Cortex of kidney (tissue), 1 donor: Measurements from ENCODE around the gene GHDC.

Experiments
- DNase-seq: peaks from one replicate; lab custom pipeline; 2025; lab: John Stamatoyannopoulos, UW

GHDC gene

DNA sequence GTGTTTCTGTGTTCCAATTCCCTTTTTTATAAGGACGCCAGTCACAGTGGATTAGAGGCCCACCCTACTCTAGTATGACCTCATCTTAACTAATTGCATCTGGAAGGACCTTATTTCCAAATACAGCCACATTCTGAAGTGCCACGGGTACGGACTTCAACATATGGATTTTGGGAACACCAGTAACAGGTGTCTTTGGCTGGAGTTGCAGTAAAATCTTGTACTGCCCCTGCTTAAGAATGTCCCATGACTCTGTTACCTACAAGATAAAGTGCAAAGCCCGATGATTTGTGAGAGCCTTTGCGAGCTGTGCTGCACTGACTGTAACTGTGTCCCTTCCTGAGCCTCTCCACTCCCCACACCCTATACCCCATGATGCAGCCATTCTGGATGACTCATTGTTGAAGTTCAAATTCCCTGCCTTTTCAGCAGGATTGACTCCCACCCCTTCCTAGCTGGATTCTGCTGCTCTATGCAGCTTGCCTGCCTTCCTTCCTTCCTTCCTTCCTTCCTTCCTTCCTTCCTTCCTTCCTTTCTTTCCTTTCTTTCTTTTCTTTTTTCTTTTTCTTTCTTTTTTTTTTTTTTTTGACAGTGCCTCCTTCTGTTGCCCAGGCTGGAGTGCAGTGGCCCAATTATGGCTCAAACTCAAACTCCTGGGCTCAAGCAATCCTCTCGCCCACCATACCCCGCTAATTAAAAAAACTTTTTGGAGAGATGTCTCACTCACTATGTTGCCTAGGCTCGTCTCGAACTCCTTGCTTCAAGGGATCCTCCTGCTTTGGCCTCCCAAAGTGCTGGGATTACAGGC lies 11.2 kb downstream of the GHDC start:
- DNase-seq: no peak

DNA sequence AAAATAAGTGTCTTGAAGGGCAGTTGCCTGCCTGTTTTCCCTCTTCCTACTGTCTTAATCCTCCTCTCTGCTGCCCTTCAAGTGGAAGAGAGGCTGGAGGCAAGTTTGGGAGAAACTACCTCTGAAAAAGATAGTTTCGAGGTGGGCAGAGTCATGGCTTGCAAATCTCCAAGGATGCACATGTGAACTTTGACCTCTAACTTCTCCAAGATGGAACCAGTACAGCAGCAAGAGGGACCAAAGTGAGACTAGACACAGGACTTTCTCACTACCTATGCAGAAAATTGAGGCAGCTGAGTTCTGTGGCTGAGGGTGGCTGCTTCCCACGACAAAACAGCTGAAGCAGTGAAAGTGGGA lies 12.5 kb downstream of the GHDC start:
- no peak for DNase-seq

DNA sequence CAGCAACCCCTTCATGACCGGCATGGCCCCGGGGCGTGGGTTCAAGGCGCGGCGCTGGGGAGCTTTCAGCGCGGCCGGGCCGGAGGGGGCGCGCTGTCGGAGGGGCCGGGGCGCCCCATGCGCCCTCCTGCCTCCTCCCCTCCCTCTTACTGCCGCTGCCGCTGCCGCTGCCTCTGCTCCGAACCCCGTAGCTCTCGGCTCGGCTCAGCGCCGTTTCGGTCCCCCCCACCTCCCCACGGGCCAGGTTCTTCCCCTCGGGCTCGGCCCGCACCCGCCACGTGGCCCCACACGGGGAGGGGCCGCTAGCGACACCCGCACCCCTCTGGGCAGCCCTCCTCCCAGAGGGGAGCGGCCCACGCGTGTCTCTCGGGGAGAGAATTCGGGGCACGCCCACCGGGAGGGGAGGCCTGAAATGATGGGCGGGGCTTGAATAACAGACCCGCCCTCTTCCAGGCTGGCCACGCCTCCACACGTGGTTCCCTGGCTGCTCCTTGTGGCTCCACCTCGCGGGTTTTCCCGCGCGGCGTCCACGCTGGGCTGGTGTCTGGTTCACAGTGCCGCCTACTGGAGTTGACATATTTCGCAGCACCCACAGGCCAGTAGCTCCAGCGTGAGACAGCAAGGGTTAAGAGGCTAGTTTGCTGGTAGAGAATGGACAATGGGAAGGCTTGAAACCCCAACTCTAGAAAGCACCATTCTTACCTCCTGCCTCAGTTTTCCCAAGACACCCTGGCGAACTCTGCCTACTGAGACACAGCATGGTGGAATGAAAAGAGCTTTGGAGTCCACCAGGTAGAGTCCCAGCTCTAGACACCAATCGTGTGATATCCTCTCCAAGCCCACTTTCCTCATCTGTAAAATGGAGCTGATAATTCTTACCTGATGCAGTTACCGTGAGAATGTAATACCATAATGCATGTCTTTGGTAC lies 13.1 kb downstream of the GHDC start, which contains the start of gene KCNH4:
Gene KCNH4 (minus strand): TSS at position 221 of the 929 bp plus-strand sequence. CDS start 197 bp downstream, at position 24.
- DNase-seq: no peak

- DNase-seq: no peak
Measured at GRCh38 chr17:42180411-42180921, 13.8 kb downstream of the GHDC start.

GRCh38 chr17:42179911-42180410 lies 14.3 kb downstream of the GHDC start:
- DNase-seq: no peak

GRCh38 chr17:42179335-42179734 lies 15.0 kb downstream of the GHDC start:
- no peak for DNase-seq

DNA sequence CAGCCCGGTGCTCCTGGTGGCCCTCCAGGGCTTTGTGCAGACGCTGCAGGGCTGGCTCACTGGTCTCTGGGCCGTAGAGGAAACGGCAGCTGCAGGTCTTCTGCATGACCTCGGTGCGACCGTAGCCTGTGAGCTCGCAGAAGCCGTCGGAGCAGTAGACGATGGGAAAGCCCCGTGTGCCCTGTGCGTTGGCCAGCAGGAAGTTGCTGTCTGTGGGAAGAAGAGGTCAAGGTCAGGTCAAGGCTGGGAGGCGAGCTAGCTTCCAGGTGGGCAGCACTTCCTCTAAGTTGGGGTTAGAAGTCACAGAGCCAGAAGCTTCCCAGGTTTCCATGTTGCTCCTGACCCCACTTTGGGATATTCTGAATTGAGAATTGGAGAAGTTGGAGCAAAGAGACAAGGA lies 15.5 kb downstream of the GHDC start:
- DNase-seq: no peak

- DNase-seq: no peak
Measured at GRCh38 chr17:42177684-42178083, 16.6 kb downstream of the GHDC start.

DNA sequence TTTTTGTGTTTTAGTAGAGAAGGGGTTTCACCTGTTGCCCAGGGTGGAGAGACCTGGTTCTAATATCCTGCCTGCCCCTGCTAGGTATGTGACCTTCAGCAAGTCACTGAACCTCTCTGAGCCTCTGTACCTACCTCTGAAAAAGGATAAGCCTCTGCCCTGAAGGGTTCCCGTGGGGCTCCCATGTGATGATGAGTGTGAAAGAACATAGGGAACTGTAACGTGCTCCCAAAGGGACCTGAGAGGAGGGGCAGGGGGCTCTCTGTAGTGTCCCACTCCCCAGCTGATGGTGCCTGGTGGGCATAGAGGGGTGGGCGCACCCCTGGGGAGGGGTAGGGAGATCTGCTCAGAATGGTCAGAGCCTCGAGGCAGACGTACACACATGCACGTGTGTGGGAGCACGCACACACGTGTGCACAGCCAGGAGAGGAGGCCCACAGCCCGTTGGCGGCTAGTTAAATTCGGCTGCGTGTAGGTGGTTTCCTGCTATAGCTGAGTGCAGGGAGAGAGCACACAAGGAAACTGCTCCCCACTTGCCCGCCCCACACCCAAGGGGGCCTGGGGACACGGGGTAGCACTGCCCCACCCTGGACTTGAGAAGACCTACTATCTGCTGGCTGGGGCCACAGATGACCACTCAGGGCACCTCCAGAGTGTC lies 20.0 kb downstream of the GHDC start:
- DNase-seq: no peak

DNA sequence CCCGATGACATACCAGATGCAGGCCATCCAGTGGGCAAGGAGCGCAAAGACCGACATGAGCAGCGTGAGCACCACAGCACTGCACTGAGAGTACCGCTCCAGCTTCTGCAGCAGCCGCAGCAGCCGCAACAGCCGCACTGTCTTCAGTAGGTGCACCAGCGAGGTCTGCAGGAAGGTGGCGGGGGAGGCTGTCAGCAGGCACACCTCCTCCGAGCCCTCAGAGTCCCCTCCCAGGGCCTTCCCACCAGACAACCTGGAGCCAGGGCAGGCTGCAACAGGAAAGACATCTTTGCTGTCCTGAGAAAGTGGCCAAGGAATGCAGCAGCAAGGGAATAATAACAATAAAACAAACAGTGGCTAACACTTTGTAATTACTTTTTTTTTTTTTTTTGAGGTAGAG lies 22.5 kb downstream of the GHDC start:
- no peak for DNase-seq

DNA sequence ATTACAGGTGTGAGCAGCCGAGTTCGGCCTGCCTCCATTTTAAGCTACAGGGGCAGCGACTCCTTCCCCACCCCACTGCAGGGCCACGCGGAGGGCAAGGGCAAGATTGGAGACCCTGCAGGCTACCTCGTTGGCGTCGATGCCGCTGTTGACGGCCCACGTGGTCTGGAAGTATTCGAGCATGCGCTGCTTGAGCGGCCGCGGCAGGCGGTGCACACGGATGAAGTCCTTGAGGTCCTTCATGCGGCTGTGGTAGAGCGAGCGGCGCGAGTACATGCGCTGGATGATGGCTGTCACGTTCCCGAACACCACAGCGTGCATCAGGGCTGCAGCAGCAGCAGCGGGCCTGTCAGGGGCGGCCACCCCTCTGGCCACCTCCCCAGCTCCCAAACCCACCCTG lies 24.9 kb downstream of the GHDC start:
- DNase-seq: no peak

DNA sequence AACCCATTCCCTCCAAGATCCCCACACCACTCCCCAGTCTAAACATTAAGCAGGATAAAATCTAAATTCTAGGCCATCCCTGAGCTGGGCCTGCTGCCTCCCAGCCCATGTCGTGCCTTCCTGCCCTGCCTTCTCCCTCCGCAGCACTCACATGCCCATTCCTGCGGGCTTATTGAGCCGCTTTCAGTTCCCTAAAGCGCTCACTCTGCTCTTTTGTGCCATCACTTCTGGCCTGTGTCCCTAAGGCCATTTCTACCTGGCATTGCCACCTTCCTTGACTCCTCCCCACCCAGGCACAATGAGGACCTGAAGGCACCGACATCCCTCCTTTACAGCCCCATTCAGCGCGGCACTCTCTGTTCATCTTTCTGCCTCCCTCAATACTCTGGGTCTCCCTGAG lies 26.5 kb downstream of the GHDC start:
- DNase-seq: no peak

DNA sequence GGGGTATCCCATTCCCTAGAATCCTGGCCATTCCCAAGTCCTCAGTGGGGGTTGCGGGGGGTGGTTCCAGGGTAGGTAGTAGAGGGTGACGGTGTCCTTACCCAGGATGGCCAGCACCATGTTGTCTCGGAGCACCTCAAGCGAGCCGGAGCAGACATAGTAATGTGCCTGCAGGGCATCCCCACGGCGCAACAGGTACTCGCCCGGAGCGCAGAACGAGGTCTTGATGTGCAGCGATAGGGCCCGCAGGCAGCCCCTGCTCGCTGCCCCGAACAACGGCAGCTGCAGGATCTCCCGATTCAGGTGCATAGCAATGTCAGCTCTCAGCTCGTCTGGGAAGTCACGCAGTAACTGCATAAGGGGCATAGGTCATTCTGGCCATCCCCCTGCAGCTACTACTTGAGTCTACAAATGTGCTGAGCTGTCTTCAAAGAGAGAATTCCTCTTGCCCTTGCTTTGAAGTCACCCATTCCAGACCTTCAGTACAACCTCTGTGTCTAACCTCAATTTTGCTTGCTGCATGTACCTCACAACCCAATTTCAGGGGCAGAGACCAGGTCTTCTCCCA lies 28.0 kb downstream of the GHDC start:
- no peak for DNase-seq

DNA sequence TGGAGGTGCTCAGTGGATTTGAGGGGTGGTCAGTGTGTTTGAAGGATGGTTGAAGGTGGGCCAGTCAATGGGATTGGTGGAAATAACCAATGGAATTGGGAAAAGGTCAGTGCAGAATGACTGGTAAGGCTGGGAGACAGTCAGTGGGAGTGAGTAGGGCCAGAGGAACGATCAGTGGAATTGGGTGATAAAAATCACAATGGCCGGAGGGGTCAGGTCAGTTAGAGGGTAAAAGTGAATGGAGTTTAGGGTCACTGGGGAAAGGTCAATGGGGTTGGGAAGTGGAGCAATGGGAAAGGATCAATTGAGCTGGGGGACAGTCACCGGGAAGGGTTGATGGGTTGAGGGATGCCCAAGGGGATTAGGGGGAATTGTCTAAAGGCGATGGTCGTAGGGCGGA lies 28.5 kb downstream of the GHDC start:
- DNase-seq: no peak

DNA sequence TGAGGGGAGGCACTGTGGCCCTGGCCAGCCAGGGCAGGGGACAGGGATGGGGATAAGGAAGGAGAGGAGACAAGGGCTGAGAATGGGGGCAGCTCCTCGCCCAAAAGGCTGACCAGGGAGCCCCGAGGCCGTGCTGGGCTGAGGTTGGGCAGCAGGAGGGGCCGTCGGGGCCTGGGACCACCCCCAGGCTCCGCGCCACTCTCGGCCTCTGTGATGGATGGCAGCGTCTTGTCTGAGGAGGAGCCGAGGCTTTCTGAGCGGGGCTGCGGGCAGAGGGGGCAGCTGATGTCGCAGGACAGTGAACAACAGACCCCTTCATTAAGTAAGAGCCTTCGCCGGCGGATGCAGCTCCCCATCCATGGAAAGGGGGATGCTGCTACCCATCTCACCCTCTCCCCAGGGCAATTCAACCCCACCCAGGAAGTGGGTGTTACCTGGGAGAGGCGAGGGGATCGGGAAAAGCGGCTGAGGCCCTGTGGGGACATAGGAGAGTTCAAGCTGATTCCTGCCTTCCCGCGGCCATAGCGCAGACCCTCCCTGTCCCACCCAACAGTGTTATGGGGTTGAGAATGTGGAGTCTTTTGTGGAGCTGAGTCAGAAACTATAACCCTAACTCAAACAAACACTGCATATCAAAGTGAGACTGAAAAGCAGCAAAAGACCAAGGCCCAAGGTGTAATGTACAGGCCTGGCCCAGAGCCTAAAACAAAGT lies 30.4 kb downstream of the GHDC start:
- no peak for DNase-seq

- no peak for DNase-seq
Measured at GRCh38 chr17:42163113-42163512, 31.2 kb downstream of the GHDC start.

DNA sequence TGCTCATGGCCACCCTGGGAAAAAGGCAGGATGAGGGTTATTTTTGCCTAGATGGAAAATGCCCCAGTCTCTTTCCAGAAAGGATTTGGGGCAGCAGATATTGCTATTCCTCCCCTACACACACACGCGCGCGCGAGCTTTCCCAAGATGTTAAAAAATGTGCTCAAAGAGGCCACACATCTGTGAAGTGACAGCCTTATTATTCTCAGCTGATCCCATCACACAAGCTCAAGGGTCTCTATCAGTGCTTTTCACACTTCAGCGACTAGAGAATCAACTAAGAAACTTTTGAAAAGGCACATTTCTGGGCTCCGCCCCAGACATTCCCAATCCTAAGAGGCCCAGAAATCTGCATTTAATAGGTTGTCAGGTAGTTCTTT lies 33.8 kb downstream of the GHDC start:
- DNase-seq: no peak

- DNase-seq: no peak
Measured at GRCh38 chr17:42159796-42160530, 34.3 kb downstream of the GHDC start.

- DNase-seq: no peak
Measured at GRCh38 chr17:42155614-42156045, 38.7 kb downstream of the GHDC start.
